Measurements from ENCODE around the gene CYB5R3.
A peak's percentile ranks its signal among the peaks of the same experiment; 100 is the strongest.
"Not testable (repeated sequence)": the region's sequence is repeated elsewhere in the genome, so short reads cannot be mapped to it uniquely, and the experiment has no call there.

CYB5R3 gene

GRCh38 chr22:42601879-42602465 is 47.2 kb downstream of the CYB5R3 start:
- no peak for DNase-seq (ENCODE audit: low read depth)

DNA sequence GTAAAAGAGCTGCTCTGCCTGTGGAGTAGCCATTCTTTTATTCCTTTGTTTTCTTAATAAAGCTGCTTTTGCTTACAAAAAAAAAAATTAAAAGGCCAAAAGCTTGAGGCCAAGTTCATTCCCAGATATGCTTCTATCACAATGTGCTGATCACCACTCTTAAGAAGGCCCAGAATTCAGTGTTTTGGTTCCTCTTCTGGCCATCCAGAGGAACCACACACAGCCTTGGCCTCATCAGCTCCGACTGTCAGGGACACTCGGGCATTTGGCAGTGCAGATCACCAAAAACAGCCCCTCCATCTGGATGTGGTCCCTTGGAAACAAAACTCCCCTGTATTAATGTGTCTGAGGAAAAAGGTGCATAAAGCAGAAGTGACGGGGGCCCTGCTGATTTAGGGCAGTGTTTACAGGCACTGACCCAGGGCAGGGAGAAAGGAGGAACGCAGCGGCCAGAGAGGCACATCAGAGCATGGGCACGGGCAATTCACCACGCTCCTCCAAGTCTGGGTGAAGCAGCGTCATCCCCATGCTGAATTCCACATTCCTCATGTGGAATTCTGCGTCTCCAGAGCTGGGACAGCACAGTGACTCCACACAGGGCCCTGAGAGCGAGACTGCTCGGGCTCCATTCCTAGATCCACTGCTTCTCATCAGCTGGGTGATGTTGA is 52.2 kb downstream of the CYB5R3 start:
- DNase-seq (ENCODE audit: low read depth), result peak; percentile 42

DNA sequence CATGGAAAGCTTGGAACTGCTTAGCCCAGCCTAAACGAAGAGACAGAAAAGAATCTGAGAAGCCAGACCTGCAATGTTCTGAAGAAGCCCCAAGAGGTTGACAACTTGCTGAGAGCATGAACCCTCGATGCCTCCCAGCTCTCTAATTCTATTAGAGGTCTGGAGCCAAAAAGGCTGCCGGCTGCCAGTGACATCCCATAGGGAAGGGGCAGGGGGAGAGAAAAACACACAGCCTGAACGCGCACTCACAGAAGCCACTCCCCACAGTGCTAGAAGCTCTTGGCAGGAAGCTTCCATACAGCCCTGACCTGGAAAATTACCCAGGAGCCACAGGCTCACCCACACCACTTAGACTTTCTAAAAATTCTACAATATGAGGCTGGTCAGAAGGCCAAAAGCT is 52.9 kb downstream of the CYB5R3 start:
- peak; percentile 39 for DNase-seq (ENCODE audit: low read depth)

GRCh38 chr22:42595434-42595833 is 53.8 kb downstream of the CYB5R3 start:
- peak; percentile 91 for DNase-seq (ENCODE audit: low read depth)

DNA sequence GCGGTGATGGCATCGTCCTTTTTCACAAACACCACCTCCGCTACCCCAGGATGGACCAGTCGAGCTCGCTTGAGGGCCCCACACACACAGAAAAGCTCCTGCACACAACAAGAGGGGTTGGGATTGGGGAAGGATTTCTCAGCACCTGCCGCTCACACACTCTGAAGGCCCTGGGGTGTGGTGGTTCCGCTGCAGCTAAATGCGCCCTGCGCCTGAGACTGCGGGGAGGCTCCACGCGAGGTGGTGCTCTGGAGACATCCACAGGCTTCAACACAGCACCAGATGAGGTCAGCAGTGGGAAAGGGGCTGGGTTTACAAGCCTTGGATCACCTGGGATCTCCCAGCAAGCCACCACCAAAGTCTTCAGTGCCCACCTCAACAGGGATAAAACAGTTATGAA is 57.2 kb downstream of the CYB5R3 start:
- no peak for DNase-seq (ENCODE audit: low read depth)

DNA sequence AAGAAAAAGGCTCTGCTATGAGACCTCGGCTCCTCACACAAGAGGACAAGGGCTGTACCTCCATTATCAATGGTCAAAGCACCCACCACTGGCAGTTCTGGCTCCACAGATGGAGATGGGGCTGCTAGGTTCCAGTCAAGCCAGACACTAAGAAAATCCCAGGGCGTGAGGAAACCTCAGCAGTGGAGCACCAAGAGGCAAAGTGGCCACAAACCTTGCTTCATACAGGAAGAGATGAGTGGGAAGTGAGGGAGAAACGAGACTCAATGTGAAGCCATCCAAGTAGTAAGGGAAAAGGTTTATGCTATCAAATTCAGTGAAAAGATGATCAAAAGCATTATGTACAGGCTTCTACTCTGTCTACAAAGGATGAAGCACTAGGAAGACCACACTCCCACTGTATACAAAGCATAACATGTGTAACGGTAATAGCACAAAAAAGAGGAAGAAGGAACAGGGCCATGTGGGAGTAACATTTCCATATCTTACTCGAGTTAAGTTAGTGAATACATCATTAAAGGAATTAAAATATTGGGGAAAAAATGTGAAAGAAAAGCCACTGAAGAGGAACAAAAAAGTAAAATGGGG is 61.5 kb downstream of the CYB5R3 start:
- no peak for DNase-seq (ENCODE audit: low read depth)

DNA sequence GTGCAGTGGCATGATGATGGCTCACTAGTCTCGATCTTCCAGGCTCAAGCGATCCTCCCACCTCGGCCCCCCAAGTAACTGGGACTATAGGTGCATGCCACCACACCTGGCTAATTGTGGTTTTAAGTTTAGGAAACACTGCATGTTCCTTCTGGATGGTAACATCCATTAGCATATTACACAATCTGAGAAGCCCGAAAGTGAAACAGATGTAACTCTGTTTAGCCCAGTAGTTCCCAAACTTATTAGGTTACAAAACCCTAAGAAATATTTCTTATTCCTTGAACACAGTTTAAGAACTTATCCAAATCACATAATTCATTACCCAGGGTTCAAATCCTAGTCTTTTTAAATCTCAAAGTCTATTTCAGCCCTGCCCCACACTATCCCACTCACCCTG is 62.8 kb downstream of the CYB5R3 start:
- DNase-seq (ENCODE audit: low read depth), result no peak

GRCh38 chr22:42585096-42585495 is 64.1 kb downstream of the CYB5R3 start:
- no peak for DNase-seq (ENCODE audit: low read depth)

DNA sequence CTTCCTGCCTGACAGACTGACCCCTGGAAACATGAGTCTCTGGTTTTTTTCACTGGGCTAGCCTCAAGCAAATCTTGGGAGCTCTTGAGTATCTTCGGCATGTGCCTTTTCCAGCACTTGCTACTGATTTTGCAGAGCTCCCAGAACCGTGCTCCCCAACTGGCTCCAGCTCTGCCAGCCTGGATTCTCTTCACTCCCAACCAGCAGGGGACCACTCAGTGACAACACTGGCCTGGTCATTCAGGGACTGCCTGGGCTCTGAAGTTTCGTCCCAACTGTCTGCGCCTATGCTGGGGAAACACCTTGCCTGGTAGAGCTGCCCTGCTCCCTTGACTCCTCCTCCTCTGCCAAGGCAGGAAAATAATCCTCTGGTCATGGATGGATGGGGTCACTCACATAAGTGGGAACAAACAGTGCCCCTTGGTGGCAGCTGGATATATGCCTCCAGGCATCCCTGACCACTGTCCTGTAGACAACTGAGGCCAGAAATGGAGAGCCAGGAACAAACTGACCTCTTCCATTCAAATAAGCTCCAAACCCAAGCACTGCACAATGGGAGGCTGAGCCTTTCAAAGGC is 64.7 kb downstream of the CYB5R3 start:
- DNase-seq (ENCODE audit: low read depth), result no peak

DNA sequence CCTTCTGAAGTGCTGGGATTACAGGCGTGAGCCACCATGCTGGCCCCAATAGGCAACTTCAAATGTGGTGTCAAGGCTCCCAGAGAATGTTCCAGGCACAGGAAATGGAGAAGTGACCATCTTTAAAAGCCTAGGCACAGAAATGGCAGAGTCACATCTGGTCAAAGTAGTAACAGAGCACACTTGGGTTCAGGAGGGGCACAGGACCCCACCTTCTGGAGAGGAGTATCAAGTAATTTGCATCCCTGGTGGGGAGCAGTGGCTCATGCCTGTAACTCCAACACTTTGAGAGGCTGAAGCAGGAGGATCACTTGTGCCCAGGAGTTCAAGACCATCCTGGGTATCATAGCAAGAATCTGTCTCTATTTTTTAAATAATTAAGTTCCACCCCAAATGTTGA is 66.2 kb downstream of the CYB5R3 start:
- DNase-seq (ENCODE audit: low read depth), result no peak

GRCh38 chr22:42581762-42582716 is 67.2 kb downstream of the CYB5R3 start:
- peak; percentile 64 for DNase-seq (ENCODE audit: low read depth)

GRCh38 chr22:42581194-42581761 is 67.9 kb downstream of the CYB5R3 start:
- DNase-seq (ENCODE audit: low read depth), result not testable (repeated sequence)

DNA sequence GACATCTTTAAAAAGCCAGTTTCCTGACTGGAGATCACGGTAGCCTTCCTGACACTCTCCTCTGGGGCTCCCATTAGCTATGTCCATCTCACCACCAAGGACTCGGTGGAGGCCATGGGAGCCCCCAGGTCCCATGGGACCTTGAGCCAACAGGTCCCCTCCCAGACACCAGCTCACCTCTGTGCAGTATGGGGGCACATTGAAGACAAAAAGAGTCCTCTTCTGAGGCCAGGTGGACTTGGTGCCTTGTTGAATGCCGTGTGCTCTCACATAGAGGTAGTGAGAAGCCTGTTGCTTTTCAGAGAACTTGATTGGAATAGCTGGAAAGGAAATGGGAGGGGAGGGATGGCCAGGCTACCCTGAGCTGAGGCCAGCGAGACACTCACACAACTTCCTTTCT is 69.2 kb downstream of the CYB5R3 start:
- DNase-seq (ENCODE audit: low read depth), result not testable (repeated sequence)

DNA sequence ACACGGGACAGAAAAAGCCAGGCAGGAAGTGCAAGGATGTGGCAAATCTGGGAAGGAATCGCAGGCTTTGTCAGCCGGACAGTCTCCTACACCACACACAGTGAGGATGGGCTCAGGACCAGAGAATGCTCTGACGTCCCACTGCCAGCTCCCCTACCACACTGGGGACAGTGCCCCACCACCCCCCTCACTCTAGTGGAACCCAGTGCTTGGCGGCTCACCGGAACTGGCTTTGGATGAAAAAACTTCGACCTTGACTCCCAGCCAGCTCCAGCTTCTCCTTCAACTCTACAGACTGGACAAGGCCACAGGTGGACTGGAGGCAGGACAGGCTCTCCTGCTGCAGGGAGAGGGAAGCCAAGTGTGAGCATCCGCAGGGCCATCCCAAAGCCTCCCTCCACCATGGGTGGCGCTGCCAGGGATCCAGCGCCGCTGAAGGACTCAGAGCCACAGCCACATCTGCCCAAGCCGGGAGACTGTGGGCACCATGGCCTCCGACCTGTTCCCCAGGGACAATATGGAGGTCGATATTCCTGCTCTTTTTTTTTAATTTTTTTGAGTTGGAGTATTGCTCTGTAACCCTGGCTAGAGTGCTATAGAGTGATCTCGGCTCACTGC is 71.5 kb downstream of the CYB5R3 start:
- no peak for DNase-seq (ENCODE audit: low read depth)

- not testable (repeated sequence) for DNase-seq (ENCODE audit: low read depth)
Measured at GRCh38 chr22:42577141-42577540, 72.1 kb downstream of the CYB5R3 start.

DNA sequence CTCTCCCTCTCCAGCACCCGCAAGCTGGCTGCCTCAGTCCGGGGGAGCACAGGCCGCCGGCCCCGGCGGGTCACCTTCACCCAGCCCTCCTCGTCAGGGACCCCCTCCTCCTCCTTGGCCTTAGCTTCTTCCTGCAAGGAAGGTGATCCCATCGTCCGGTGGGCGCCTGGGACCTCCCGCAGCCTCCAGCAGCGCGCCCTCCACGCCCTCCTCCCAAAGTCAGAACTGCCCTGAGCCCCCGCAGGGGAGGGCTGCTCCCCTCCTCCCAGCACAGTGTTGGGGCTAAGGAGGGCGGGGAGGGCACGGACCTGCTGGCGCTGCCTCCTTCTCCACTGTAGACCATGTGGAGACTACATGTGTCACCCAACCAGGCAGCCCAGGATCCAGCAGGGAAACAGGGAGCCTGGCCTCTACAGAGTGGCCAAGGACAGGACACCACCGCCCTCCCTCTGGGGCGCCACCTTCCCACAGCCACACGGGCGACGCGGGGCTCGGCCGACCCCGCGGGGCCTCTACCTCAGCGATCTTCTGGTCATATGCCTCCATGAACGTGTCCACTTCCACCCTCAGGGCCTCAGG is 73.1 kb downstream of the CYB5R3 start:
- not testable (repeated sequence) for DNase-seq (ENCODE audit: low read depth)

DNA sequence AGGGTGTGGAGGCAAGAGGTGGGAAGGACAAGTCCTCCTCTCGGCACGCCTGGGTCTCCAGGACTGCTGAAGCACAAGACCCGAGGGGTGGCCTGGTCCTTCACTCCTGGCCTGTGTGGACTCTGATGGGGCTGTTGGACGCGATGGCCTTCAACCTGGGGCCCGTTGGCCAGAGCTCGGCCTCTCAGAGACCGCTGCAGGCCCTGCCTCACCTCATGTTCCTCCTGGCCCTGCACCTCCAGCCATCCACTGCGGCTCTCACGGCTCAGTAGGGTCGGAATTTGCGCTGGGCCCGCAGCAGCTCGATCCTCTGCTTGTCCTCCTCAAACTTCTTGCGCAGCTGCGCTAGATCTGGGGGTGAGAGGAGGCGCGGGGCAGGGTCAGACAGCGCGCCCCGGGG is 74.7 kb downstream of the CYB5R3 start:
- not testable (repeated sequence) for DNase-seq (ENCODE audit: low read depth)

DNA sequence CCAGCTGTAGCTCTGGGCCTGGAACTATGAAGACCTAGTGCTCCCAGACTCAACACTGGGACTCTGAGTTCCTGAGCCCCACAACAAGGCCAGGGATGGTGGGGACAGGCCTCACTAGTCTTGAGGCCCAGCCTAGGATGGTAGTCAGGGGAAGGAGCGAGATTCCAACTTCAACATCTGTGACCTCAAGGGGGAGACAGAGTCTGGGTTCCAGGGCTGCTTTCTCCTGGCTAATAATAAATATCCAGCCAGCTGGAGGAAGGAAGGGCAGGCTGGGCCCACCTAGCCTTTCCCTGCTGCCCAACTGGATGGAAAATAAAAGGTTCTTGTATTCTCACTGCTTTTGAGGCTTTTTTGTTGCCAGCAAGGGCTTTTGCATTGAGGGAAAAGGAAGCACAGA is 75.1 kb downstream of the CYB5R3 start:
- not testable (repeated sequence) for DNase-seq (ENCODE audit: low read depth)

DNA sequence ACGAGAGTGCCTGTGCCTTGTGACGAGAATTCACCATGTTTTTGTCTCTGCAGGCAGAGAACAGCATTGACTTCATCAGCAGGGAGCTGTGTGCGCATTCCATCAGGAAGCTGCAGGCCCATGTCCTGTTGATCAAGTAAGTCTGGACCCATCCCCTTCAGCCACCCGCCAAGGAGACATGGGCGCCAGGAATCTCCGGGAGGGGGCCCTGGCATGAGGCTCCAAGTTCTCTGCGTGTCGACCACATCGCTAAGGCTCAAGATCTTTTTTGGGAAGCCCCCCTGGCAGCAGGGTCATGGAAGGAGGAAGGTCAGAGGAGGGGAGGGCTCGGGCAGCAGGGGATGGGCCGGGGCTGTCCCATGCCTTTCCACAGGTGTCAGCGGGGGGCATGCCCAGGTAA is 78.1 kb downstream of the CYB5R3 start:
- not testable (repeated sequence) for DNase-seq (ENCODE audit: low read depth)

DNA sequence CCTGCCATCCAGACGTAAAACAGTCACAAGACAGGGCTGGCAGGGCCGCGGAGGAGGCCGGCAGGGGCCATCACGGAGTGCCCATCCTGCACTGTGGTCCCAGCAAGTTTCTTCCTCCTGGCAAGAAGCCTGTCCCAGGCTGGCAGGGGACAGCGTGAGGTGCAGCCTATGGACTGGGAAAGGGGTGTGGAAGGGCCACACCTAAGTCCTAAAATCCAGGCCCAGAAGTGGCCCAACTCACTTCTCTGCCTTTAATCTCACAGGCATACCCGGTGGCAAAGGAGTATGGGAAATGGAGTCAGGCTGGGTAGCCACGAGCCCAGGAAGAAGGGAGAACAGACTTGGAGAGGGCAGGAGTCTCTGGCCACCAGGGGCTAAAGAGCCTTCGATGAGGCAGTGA is 78.6 kb downstream of the CYB5R3 start:
- not testable (repeated sequence) for DNase-seq (ENCODE audit: low read depth)

GRCh38 chr22:42567950-42568349 is 81.2 kb downstream of the CYB5R3 start:
- not testable (repeated sequence) for DNase-seq (ENCODE audit: low read depth)
